Fibroblast of upper back skin (primary cell): Measurements from ENCODE around the gene STAMBP.
"Not testable (repeated sequence)": the region's sequence is repeated elsewhere in the genome, so short reads cannot be mapped to it uniquely, and the experiment has no call there.

Experiments
- DNase-seq: peaks from one replicate; pipeline ENCODE4 v3.0.0-alpha.2; 2013

The STAMBP gene

GRCh38 chr2:73828818-73829570 lies at the start of gene STAMBP:
TSS of gene STAMBP (plus strand) at chr2:73828961. CDS start at chr2:73830857, 1,896 bp downstream.
- DNase-seq = peak; percentile 96

GRCh38 chr2:73779467-73780236 lies 49.1 kb upstream of the STAMBP start, which contains the start of gene DUSP11:
TSS of gene DUSP11 (minus strand) at chr2:73780103. CDS start at chr2:73779974, 129 bp downstream.
- peak; percentile 94 for DNase-seq

GRCh38 chr2:73780237-73780582 lies 48.6 kb upstream of the STAMBP start:
- DNase-seq = no peak

- not testable (repeated sequence) for DNase-seq
Measured at GRCh38 chr2:73783402-73783801, 45.4 kb upstream of the STAMBP start.

- not testable (repeated sequence) for DNase-seq
Measured at GRCh38 chr2:73783883-73784282, 44.9 kb upstream of the STAMBP start, which contains the start of gene C2orf78. TSS of gene C2orf78 (plus strand) at chr2:73784183. CDS start at chr2:73784310, 127 bp downstream.

GRCh38 chr2:73811878-73812277 lies 16.9 kb upstream of the STAMBP start:
- DNase-seq = no peak

- no peak for DNase-seq
Measured at GRCh38 chr2:73812635-73813034, 16.1 kb upstream of the STAMBP start.

GRCh38 chr2:73818296-73818695 lies 10.5 kb upstream of the STAMBP start:
- DNase-seq = no peak

GRCh38 chr2:73821227-73821626 lies 7.5 kb upstream of the STAMBP start:
- DNase-seq = no peak

- no peak for DNase-seq
Measured at GRCh38 chr2:73821669-73822068, 7.1 kb upstream of the STAMBP start.

- no peak for DNase-seq
Measured at GRCh38 chr2:73822276-73822675, 6.5 kb upstream of the STAMBP start.

GRCh38 chr2:73822991-73823390 lies 5.8 kb upstream of the STAMBP start:
- DNase-seq = no peak

- no peak for DNase-seq
Measured at GRCh38 chr2:73823416-73823815, 5.3 kb upstream of the STAMBP start.

- peak; percentile 80 for DNase-seq
Measured at GRCh38 chr2:73823916-73824523, 4.7 kb upstream of the STAMBP start.

- no peak for DNase-seq
Measured at GRCh38 chr2:73825408-73825807, 3.4 kb upstream of the STAMBP start.

GRCh38 chr2:73827018-73827417 lies 1.7 kb upstream of the STAMBP start:
- DNase-seq = peak; percentile 49

- DNase-seq = no peak
Measured at GRCh38 chr2:73827660-73828388, 937 bp upstream of the STAMBP start.

GRCh38 chr2:73828389-73828817 lies 358 bp upstream of the STAMBP start:
- DNase-seq = no peak

- DNase-seq = peak; percentile 94
Measured at GRCh38 chr2:73830871-73831401, 2.2 kb downstream of the STAMBP start.

GRCh38 chr2:73832930-73833329 lies 4.2 kb downstream of the STAMBP start:
- peak; percentile 17 for DNase-seq

GRCh38 chr2:73836141-73836943 lies 7.6 kb downstream of the STAMBP start:
- DNase-seq = no peak
